ENCODE measurements around the gene TRIM44.

The TRIM44 gene

DNA sequence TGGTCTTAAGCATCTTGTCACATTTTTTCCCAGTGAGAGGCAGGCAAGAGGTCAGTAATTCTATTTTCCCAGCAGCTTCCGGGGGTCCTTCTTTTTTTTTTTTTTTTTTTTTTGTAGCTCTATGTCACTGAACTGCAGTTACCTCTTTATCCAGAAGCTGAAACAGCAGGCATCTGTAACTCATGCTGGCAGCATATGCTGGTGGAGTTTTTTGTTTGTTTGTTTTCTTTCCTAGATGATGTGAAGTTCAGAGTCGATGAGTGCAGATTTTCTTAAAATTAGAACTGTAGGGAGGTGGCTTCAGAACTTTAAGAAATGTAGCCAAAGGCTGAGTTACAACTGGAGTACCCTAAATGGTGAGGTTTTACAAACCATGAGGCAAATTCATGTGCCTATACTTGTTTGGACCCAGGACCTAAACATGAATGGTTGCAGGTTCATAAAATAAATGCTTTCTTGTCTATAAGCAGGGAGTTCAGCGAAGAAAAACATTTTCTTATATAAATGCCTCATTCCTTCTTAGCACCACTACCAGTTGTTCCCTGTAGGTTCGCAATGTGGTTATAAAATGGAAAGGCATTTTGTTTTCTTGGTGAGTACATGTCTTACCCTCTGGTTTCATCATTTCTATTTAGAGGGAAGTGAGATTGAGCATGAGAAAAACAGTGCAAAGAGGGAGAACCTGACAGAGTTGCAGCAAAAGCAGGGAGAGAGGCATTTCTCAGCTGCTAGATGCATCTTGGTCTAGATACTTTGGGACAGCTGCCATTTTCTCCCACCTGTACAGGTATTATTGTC is 84.0 kb downstream of the TRIM44 start:
- Histone ChIP-seq H3K4me1 (ENCODE audit: insufficient read depth, low read length, severe bottlenecking) (no peaks in the 10 kb centered on the region), H3K9ac (ENCODE audit: low read length) (no peak overlapping the region), H3K4me2 (ENCODE audit: low read length) (no peak overlapping the region)

DNA sequence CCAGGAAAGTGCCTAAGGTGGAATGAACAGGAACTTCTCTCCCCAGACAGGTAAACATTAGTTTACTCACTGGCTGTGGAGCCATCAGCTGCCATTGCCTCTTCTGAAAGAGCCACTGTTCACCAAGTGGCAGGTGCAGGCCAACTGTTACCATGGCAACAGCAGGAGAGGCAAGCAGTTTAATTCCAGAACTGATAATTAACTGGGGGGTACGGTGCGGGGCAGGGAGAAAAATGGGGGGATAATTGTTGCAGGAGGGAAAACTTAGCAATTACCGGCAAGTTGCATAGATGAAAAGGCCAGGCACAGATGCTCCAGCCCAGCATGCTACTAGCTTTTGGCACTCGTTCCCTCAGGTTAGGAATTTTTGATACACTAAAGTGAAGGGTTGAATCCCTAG is 85.1 kb downstream of the TRIM44 start:
- no peak overlapping the region for H3K9ac ChIP-seq (ENCODE audit: low read length)

More for the DNA sequence above, 84.0 kb downstream of the TRIM44 start:
- no peak overlapping the region for H3K27ac ChIP-seq (ENCODE audit: low read depth, low read length, poor library complexity, severe bottlenecking)
- no peak overlapping the region for H2AFZ ChIP-seq (ENCODE audit: low read length)
- no peaks in the 10 kb centered on the region for H4K20me1 ChIP-seq (ENCODE audit: insufficient read depth, low read length)
- H3K4me3 ChIP-seq (ENCODE audit: low read depth, low read length, poor library complexity, severe bottlenecking), result no peak overlapping the region
- TF ChIP-seq EZH2 (IDR thresholded peaks at IDR 0.05; ENCODE audit: borderline replicate concordance, low read length), result no peak
- TF ChIP-seq, protein P1, sequence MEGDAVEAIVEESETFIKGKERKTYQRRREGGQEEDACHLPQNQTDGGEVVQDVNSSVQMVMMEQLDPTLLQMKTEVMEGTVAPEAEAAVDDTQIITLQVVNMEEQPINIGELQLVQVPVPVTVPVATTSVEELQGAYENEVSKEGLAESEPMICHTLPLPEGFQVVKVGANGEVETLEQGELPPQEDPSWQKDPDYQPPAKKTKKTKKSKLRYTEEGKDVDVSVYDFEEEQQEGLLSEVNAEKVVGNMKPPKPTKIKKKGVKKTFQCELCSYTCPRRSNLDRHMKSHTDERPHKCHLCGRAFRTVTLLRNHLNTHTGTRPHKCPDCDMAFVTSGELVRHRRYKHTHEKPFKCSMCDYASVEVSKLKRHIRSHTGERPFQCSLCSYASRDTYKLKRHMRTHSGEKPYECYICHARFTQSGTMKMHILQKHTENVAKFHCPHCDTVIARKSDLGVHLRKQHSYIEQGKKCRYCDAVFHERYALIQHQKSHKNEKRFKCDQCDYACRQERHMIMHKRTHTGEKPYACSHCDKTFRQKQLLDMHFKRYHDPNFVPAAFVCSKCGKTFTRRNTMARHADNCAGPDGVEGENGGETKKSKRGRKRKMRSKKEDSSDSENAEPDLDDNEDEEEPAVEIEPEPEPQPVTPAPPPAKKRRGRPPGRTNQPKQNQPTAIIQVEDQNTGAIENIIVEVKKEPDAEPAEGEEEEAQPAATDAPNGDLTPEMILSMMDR (IDR thresholded peaks at IDR 0.05; ENCODE audit: low read length), result no peak
- H3K9me2 ChIP-seq (ENCODE audit: low read depth, low read length), result no peaks in the 10 kb centered on the region
- H3K79me2 ChIP-seq (ENCODE audit: insufficient read depth, low read length), result no peaks in the 10 kb centered on the region
- H3K9me3 ChIP-seq (ENCODE audit: low read length), result no peaks in the 10 kb centered on the region
- H3K27me3 ChIP-seq (ENCODE audit: insufficient read depth, low read length), result no peaks in the 10 kb centered on the region
- H3K36me3 ChIP-seq (ENCODE audit: insufficient read depth, low read length), result no peaks in the 10 kb centered on the region
- H3F3A ChIP-seq (ENCODE audit: insufficient read depth, low read length), result no peaks in the 10 kb centered on the region

DNA sequence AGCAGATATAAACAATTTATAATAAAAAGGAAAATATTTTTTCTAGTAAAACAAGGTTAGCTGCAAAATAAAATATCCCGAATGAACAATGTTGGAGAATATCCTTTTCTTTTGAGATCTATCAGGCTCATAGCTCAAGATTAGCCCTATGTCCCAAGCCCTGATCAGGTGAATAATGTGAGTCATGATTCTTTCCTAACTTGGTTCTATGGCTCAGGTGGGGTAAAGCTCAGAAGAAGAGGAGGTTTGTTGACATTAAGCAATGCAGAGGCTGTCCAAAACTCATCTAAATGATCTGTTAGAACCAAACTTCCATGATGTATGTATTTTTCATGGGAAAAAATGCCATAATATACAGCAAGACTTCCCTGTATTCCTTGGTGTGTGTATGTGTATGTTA is 86.1 kb downstream of the TRIM44 start:
- TF ChIP-seq, protein P1 (IDR thresholded peaks at IDR 0.05; ENCODE audit: low read length), result no peak
- TF ChIP-seq EZH2 (IDR thresholded peaks at IDR 0.05; ENCODE audit: borderline replicate concordance, low read length), result no peak
- no peaks in the 10 kb centered on the region for H3K36me3 ChIP-seq (ENCODE audit: insufficient read depth, low read length)
- no peaks in the 10 kb centered on the region for H3F3A ChIP-seq (ENCODE audit: insufficient read depth, low read length)
- H3K4me2 ChIP-seq (ENCODE audit: low read length), result no peak overlapping the region
- H3K9me3 ChIP-seq (ENCODE audit: low read length), result no peaks in the 10 kb centered on the region
- no peak overlapping the region for H3K4me3 ChIP-seq (ENCODE audit: low read depth, low read length, poor library complexity, severe bottlenecking)
- H2AFZ ChIP-seq (ENCODE audit: low read length), result no peak overlapping the region
- no peaks in the 10 kb centered on the region for H3K9me2 ChIP-seq (ENCODE audit: low read depth, low read length)
- no peaks in the 10 kb centered on the region for H3K27me3 ChIP-seq (ENCODE audit: insufficient read depth, low read length)
- no peaks in the 10 kb centered on the region for H3K4me1 ChIP-seq (ENCODE audit: insufficient read depth, low read length, severe bottlenecking)
- no peaks in the 10 kb centered on the region for H3K79me2 ChIP-seq (ENCODE audit: insufficient read depth, low read length)
- no peak overlapping the region for H3K27ac ChIP-seq (ENCODE audit: low read depth, low read length, poor library complexity, severe bottlenecking)
- no peak overlapping the region for H3K9ac ChIP-seq (ENCODE audit: low read length)
- H4K20me1 ChIP-seq (ENCODE audit: insufficient read depth, low read length), result no peaks in the 10 kb centered on the region

More for the DNA sequence above, 85.1 kb downstream of the TRIM44 start:
- H3K27ac ChIP-seq (ENCODE audit: low read depth, low read length, poor library complexity, severe bottlenecking), result no peak overlapping the region
- H3F3A ChIP-seq (ENCODE audit: insufficient read depth, low read length), result no peaks in the 10 kb centered on the region
- no peak overlapping the region for H2AFZ ChIP-seq (ENCODE audit: low read length)
- H3K4me2 ChIP-seq (ENCODE audit: low read length), result no peak overlapping the region
- no peaks in the 10 kb centered on the region for H4K20me1 ChIP-seq (ENCODE audit: insufficient read depth, low read length)
- H3K9me3 ChIP-seq (ENCODE audit: low read length), result no peaks in the 10 kb centered on the region
- no peaks in the 10 kb centered on the region for H3K27me3 ChIP-seq (ENCODE audit: insufficient read depth, low read length)
- no peaks in the 10 kb centered on the region for H3K9me2 ChIP-seq (ENCODE audit: low read depth, low read length)
- H3K4me1 ChIP-seq (ENCODE audit: insufficient read depth, low read length, severe bottlenecking), result no peaks in the 10 kb centered on the region
- no peaks in the 10 kb centered on the region for H3K79me2 ChIP-seq (ENCODE audit: insufficient read depth, low read length)
- no peaks in the 10 kb centered on the region for H3K36me3 ChIP-seq (ENCODE audit: insufficient read depth, low read length)
- H3K4me3 ChIP-seq (ENCODE audit: low read depth, low read length, poor library complexity, severe bottlenecking), result no peak overlapping the region
- TF ChIP-seq, protein P1 (IDR thresholded peaks at IDR 0.05; ENCODE audit: low read length), result no peak
- no peak for TF ChIP-seq EZH2 (IDR thresholded peaks at IDR 0.05; ENCODE audit: borderline replicate concordance, low read length)

All from OCI-LY1 (cell line).